NOMO-1 (cell line): ENCODE measurements around the gene TRIM54.
"Not testable (repeated sequence)": the region's sequence is repeated elsewhere in the genome, so short reads cannot be mapped to it uniquely, and the experiment has no call there.

Source experiments
- DNase-seq, 2 experiments: peaks; one replicate each; lab custom pipeline; 2025; ENCODE audit not compliant: unreplicated experiment in 2 of 2; lab: John Stamatoyannopoulos, UW

TRIM54 gene

DNA sequence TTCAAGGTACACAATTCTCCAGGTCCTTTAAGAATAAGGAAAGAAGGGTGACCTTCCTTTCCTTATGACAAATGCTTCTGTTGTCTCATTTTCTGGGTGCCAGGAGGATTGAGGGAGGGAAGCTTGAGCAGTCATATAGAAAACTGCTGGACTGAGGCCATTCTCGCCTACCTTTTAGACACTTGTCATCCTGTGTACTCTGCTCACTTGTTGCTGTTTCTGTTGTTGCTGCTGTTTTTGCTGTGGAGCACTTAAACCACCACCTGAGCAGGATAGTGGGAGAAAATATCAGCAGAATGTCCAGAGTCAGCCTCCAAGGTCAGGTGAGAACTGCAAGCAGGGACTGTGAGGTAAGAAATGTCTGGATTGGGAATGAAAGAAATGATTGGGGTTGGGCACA is 4.2 kb upstream of the TRIM54 start:
- DNase-seq = no peak

DNA sequence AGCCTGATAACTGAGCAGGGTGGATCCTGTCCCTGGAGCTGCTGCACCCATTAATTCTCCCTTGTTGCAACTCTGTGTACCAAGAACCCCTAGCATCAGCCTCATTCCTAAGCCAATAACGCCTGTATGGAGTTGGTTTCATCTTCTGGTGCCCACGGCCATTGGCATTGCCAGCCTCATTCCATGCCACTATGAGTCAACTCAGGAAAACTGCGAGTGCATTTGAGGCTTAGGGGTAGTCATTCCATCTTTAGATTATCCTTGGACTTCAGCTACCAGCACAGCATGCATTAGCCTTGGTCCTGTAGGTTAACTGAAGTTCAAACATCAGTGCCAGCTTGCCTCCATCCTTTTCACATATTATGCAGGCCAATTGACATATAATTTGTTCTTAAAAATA is 1.4 kb upstream of the TRIM54 start:
- no peak for DNase-seq

- no peak for DNase-seq
Measured at GRCh38 chr2:27281442-27281841, 787 bp upstream of the TRIM54 start.

- no peak for DNase-seq
Measured at GRCh38 chr2:27282892-27283291, 663 bp downstream of the TRIM54 start.

DNA sequence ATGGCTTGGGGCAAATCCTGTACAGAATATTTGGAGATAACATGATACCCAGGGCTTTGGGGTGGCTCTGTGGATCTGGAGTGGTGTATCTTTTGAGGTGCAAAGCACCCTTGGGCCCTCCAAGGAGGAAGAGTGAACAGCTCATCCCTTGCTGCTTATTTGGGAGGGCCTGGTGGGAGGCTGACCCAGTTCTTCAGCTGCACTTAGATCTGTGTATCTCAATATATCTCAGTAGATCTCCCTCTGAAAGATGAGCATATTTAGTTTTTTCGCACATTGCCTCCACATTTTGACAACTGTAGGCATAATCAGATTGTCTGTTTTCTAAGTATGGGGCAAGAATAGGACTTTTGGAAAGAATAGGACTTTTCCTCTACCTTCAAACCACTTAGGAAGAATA is 2.8 kb downstream of the TRIM54 start:
- DNase-seq = no peak

GRCh38 chr2:27285481-27285880 is 3.3 kb downstream of the TRIM54 start:
- no peak for DNase-seq

DNA sequence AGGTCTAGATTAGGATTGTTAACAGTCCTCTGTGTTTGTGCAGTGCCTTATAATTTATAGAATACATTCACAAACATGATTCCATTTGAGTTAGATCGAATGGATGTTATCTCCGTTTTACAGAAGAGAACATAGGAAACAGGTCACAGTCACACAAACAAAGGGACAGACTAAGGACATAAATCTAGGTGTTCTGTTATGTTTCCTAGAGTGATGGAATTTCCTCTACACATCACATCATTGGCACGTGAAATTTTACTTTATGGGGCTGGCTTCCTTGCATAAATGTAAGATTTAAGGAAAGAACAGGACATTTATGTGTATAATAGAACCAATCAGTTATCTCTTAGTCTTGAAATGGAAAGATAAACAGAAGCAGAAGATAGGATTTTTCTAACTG is 6.4 kb downstream of the TRIM54 start:
- no peak for DNase-seq

DNA sequence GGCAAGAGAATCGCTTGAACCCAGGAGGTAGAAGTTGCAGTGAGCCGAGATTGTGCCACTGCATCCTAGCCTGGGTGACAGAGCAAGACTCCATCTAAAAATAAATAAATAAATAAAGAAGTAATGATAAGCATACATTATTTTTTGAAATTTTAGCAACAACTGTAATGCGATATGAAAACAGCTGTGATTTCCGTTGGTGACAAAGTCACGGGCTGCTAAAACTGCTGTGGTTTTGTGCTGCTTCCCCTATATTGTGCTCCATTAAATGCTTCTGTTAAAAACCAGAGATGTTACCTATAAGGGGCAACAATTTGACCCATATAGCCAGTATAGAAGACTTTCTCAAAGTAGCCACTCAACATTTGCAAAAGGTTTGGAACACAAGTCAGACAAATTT is 8.3 kb downstream of the TRIM54 start:
- DNase-seq = peak; percentile 4 to 36

DNA sequence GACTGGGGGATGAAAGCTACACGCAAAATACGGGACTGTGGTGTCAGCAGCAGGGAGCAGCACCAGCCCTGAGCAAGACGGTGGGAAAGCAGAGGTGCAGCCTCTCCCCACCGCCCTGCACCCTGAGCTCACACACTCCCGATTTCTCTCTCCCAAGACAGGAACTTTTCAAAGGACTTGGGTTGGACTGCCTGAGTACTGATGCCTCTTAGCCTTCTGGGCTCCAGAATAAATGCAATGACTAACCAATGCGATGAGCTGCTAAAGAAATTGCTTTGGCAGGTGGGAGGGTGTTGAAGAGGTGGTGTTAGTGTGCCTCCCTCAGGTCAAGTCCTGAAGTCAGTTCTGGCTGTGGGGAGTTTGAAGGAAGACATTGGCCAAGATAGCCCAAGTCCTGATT is 9.6 kb downstream of the TRIM54 start:
- no peak for DNase-seq

DNA sequence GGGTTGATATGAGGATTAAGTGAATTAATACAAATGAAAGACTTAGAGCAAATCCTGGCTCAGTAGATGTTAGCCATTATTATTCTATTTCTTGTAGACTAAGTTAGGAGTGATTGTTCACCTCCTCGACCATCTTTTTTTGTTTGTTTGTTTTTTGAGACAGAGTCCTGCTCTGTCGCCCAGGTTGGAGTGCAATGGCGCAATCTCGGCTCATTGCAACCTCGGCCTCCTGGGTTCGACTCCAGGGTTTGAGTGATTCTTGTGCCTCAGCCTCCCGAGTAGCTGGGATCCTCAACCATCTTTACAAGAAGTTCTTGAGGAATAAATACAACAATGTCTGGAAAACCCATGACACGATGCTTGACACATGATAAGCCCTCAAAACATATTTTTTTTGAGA is 12.7 kb downstream of the TRIM54 start:
- no peak for DNase-seq

DNA sequence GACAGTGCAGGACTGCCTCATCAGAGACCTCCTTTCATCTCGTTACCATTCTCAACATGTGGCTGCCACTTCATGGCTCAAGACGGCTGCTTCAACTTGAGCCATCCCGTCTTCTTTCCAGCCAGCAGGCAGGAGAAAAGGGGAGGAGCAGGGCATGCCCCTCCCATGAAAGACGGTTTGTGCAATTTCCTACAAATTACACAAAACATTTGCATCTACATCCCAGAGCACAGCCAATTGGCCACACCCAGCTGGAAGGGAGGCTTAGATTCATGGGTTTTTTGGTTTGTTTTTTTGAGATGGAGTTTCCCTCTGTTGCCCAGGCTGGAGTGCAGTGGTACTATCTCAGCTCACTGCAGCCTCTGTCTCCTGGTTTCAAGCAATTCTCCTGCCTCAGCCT is 14.3 kb downstream of the TRIM54 start:
- DNase-seq = peak; percentile 32 to 50

- no peak for DNase-seq
Measured at GRCh38 chr2:27297195-27297594, 15.0 kb downstream of the TRIM54 start.

GRCh38 chr2:27298391-27299080 is 16.3 kb downstream of the TRIM54 start:
- DNase-seq = no peak

- DNase-seq = not testable (repeated sequence)
Measured at GRCh38 chr2:27300606-27301005, 18.4 kb downstream of the TRIM54 start.

GRCh38 chr2:27303093-27304025 is 21.1 kb downstream of the TRIM54 start:
- DNase-seq = peak; percentile 23 to 43

DNA sequence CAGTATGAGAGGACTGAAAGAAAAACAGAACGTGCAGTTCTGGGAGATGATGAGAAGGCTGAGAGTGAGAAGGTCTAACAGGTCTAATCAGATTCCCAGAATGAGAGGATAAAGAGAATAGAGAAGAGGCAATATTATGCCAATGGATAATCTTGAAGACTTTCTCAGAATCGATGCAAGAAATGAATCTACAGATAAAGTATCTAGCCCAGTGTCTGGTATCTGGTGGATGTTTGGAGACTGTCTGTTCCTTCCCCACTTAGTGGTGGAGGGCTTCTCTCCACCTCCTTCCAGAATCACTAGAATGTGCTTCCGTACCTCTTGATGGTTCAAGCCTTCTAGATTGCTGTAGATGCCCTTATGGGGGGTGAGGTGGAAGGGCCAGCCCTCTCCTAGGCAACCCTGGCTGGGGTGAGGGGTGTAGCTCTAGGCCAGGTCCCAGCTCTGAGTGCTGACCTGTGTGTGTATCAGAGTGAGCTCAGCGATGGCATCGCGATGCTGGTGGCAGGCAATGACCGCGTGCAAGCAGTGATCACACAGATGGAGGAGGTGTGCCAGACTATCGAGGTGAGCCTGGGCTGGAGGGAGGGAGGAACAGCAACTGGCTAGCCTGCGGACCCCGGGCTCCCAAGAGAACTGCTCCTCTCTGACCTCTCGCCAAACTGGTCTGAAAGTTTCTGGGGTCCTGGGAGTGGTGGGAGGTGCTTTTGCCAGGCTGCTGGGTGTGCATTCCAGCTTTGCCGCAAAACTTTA is 22.4 kb downstream of the TRIM54 start:
- no peak for DNase-seq

DNA sequence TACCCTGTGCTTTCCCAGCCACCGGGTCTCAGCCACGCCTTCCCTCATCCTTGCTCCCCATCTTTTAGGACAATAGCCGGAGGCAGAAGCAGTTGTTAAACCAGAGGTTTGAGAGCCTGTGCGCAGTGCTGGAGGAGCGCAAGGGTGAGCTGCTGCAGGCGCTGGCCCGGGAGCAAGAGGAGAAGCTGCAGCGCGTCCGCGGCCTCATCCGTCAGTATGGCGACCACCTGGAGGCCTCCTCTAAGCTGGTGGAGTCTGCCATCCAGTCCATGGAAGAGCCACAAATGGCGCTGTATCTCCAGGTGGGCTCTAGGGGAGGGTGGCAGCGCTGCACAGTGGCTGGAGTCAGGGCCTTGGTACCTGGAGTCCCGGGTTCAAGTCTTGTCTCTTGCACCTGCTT is 23.3 kb downstream of the TRIM54 start:
- no peak for DNase-seq

DNA sequence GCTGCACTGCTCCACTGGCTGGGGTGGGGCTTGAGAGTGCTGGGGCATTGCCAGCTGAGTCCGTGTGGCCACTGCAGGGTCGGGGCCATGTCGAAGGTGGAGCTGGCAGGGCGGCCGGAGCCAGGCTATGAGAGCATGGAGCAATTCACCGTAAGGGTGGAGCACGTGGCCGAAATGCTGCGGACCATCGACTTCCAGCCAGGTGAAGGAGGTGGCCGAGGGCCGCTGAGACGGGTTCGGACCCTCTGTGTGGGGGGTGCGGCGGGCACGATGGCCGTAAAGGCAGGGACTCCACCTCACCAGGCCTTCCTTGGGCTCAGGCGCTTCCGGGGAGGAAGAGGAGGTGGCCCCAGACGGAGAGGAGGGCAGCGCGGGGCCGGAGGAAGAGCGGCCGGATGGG is 23.9 kb downstream of the TRIM54 start:
- DNase-seq = no peak

- DNase-seq = no peak
Measured at GRCh38 chr2:27306573-27307286, 24.5 kb downstream of the TRIM54 start.

- DNase-seq = no peak
Measured at GRCh38 chr2:27307287-27307544, 25.0 kb downstream of the TRIM54 start.
